GM12872 (cell line): Measurements from ENCODE around the gene NPHS1.

ENCODE experiments used
- TF ChIP-seq, protein P1 (sequence below): IDR thresholded peaks from 3 replicates; pipeline ENCODE4 v1.5.1; 2011; ENCODE audit warnings: low read depth, mild to moderate bottlenecking, low read length, moderate library complexity; ENCODE audit not compliant: insufficient read depth

The NPHS1 gene

DNA sequence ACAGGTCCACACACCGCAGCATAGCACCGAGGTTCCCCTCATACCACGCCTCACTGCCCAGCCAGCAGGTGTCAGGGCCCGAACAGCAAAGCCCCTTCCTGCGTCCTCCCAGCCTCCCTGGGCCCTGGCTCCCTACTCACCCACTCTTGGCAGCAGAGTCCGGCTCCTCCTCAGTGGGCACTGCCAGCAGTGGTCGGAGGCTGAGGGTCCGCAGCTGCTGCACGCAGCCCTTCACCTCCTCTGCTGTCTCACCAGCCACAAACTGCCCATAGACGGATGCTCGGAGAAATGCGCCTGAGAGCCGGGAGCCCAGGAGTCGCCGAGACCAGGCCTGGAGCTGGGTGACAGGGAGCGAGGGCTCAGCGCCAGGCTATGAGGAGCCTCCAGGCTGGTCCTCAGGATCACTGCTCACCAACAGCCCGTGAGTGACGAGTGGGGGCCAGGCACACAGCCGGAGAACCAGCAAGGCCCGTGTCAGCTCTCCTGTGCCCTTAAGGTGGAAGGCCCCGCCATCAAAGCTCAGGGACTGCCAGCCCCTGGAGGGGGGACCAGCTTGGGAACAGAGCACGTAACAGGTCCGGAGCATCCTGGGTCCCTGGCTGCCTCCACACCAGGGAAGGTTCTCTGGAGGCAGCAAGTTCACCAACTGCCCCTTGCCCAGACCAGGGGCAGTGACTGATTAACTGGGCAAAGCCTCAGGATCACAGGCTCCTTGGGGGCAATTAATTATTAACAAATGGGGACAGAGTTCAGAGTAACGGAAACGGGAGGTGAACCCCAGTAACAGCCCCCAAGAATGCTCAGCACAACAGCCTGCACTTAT lies 39.9 kb downstream of the NPHS1 start, which contains the start of gene PRODH2:
Gene PRODH2, minus strand, starts transcription at position 626 of the 823 bp plus-strand sequence. Its CDS starts 40 bp downstream, at position 586.
- TF ChIP-seq, protein P1, sequence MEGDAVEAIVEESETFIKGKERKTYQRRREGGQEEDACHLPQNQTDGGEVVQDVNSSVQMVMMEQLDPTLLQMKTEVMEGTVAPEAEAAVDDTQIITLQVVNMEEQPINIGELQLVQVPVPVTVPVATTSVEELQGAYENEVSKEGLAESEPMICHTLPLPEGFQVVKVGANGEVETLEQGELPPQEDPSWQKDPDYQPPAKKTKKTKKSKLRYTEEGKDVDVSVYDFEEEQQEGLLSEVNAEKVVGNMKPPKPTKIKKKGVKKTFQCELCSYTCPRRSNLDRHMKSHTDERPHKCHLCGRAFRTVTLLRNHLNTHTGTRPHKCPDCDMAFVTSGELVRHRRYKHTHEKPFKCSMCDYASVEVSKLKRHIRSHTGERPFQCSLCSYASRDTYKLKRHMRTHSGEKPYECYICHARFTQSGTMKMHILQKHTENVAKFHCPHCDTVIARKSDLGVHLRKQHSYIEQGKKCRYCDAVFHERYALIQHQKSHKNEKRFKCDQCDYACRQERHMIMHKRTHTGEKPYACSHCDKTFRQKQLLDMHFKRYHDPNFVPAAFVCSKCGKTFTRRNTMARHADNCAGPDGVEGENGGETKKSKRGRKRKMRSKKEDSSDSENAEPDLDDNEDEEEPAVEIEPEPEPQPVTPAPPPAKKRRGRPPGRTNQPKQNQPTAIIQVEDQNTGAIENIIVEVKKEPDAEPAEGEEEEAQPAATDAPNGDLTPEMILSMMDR: no peak

DNA sequence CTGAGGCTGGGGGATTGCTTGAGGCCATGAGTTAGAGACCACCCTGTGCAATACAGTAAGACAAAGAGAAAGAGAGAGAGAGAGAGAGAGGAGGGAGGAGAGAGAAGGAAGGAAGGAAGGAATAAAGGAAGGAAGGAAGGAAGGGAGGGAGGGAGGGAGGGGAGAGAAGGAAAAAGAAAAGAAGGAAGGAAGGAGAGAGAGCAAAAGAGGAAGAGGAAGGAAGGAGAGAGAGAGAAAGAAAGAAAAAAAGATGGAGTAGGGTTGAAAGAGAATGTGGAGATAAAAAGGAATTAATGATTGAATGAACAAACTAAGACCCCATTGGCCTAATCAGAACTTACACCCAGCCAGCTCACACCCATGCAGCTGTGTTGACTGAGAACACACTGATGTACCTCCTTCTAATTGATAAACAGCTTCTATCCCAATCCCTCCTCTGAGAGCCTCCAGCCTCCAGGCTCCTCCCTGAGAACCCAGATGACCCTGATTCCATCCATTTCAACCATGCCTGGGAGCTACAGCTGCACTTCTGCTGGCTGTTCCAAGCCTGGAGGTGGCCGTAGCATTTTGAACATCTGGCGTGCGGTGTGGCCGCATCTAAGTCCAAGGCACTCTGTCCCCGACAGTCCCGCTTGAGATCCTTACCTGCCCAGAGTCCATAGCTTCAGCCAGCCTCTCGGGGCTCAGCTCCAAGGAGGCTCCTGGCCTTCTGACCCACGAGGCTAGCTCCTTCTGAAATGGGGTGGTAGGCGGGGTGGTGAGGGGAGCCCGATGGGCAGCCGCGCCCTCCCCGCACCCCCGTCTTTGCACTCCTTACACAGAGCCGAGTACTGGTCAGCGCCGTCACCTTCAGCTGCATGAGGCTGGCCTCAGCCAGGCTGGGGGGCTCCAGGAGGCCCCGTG lies 40.7 kb downstream of the NPHS1 start:
- TF ChIP-seq, protein P1: no peak

DNA sequence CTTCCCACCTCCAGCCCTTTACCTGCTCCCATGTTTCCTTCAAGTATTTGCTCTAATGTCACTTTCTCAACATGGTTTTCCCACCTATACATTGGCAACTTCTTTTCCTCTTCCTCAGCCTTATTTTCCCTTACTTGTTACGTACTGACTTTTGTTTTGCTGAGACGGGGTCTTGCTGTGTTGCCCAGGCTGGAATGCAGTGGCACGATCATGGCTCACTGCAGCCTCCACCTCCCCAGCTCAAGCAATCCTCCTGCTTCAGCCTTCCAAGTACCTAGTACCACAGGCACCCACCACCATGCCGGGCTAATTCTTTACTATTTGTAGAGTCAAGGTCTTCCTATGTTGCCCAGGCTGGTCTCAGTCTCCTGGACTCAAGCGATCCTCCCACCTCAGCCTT lies 44.7 kb downstream of the NPHS1 start:
- TF ChIP-seq, protein P1: no peak

DNA sequence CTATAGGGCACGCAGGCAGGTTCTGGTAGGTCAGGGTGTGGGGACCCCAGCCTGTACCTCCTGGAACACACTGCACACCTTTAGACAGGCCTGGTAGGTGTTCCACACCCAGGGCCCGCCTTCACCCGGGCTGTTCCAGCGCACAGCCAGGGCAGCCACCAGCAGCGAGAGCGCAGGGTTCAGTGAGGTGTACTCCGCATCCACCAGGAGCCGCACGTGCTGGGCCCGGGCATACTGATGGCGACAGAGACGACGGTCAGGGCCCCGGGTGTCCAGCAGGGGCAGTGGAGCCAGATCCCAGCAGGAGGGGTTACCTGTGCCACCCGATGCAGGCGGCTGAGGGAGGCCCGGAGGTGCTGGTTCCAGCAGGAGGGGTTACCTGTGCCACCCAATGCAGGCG lies 45.7 kb downstream of the NPHS1 start:
- TF ChIP-seq, protein P1: no peak

DNA sequence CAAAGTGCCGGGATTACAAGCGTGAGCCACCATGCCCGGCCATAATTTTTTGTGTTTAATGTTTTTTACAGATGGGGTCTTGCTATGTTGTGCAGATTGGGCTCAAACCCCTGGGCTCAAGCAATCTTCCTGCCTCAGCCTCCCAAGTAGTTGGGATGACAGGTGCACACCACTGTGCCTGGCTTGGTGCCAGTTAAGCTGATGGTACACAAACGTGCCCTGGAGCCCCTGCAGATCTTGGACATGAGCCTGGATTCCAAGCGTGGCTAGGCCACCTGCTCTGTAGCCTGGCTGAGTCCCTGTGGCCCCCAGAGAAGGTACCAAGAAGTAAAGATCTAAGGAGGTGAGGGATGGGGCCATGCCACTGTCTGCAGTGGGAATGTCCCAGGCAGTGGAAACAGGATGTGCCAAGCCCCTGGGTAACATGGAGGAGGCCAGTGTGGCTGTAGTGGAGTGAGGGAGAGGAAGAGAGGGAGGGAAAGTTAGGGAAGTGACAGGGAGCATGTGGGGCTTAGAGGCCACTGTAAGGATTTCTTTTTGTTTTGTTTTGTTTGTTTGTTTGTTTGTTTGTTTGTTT lies 46.7 kb downstream of the NPHS1 start:
- TF ChIP-seq, protein P1: no peak

DNA sequence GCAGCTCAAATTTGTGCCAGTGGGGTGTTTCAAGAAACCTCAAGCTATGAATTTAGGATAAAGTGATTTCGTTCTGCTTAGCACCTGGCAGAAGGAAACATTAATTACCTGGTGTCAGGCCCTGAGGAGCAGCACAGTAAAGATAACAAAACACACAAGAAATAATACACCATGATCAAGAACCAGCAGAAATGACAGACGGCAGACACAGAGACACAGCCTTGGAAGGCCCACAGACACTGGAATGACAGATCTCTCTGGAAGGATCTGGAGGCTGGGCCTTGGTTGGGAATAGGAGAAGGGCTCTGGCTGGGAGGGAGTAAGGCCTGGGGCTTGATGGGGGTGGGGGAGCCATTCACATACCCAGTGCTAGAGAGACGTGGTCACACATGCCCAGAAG lies 50.5 kb downstream of the NPHS1 start:
- TF ChIP-seq, protein P1: no peak

DNA sequence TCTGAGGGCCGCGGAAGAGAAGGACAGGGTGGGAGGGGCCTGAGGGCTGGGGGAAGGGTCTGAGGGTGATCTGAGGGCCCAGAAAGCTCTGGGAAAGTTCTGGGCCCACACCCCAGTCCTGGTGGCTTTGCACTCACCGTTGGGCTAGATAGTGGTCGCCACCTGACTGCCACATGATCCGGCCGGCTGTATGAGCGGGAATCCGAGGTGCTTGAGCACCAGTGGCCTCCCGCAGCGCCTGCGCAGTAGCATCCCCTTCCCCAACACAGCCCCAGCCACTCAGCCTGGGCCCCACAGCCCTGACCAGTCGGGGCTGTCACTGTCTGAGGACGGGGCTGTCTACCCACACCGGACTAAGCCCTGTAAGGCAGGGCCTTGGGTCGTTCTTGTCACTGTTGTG lies 54.6 kb downstream of the NPHS1 start:
- TF ChIP-seq, protein P1: no peak
